C4-2B (cell line): ENCODE results near the gene USP34.

ENCODE experiments used
- H3K27ac ChIP-seq: fragments of 450-650 bp; 2 replicates; pipeline ENCODE4 v1.5.1; 2017
- ZFX ChIP-seq: fragments of 450-650 bp; IDR thresholded peaks from 2 replicates; pipeline ENCODE4 v1.6.1; 2017
- TF ChIP-seq, protein P1 (sequence below): fragments of 450-650 bp; conservative IDR thresholded peaks from 2 replicates; pipeline ENCODE4 v1.5.1; 2017; ENCODE audit warnings: mild to moderate bottlenecking

The USP34 gene

DNA sequence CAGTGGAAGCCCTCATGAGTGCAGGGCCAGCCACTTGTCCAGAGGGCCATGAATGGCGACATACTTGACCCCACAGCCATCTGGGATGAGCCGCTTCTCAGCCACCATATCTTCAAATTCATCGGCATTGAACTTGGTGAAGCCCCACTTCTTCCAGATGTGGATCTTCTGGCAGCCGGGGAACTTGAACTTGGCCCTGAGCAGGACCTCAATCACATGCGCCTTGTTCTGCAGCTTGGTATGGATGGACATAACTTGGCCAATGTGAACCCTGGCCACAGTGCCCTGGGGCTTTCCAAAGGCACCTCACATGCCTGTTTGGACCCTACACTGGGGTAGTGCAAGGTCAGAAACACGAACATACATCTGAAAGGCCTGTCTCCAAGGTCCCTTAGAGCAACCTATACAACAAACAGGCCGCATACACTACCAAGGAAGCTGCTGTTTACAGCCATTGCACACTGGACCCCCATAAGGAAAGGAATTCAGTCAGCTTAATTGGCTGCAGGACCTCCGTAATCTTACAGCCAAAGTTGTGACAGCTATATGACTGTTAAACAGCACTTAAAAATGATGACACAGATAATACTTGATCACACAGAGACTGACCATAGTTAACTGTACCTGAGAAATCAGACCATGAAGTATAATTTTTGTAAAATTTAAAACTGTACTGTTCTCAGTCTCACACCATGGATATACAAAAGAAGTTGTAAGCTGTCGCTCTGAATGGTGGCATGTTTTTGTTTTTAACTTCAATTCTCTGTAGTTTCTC is 53.8 kb downstream of the USP34 start:
- TF ChIP-seq, protein P1, sequence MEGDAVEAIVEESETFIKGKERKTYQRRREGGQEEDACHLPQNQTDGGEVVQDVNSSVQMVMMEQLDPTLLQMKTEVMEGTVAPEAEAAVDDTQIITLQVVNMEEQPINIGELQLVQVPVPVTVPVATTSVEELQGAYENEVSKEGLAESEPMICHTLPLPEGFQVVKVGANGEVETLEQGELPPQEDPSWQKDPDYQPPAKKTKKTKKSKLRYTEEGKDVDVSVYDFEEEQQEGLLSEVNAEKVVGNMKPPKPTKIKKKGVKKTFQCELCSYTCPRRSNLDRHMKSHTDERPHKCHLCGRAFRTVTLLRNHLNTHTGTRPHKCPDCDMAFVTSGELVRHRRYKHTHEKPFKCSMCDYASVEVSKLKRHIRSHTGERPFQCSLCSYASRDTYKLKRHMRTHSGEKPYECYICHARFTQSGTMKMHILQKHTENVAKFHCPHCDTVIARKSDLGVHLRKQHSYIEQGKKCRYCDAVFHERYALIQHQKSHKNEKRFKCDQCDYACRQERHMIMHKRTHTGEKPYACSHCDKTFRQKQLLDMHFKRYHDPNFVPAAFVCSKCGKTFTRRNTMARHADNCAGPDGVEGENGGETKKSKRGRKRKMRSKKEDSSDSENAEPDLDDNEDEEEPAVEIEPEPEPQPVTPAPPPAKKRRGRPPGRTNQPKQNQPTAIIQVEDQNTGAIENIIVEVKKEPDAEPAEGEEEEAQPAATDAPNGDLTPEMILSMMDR: no peak
- no peak for TF ChIP-seq ZFX
- no peak overlapping the region for H3K27ac ChIP-seq

DNA sequence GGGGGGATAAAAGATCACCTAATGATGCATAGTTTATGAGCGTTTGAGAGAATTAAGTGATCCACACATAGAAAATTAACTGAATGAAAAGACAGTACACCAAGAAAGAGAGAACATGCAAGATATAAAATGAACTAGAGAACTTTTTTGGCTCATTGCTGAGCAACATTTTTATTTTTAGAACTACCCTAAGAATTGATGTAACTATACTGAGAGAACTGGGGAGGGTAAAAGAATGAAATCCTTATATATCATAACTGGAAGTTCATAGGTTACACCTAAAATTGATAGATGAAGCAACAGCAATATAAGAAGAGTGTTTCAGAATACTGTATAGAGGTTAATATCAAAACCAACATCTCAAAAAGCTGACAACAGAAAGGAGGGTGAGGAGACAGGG is 55.6 kb downstream of the USP34 start:
- H3K27ac ChIP-seq: no peak overlapping the region
- TF ChIP-seq, protein P1: no peak
- no peak for TF ChIP-seq ZFX

GRCh38 chr2:61414674-61415073 is 56.2 kb downstream of the USP34 start:
- TF ChIP-seq, protein P1: no peak
- TF ChIP-seq ZFX: no peak
- H3K27ac ChIP-seq: no peak overlapping the region

- TF ChIP-seq, protein P1: no peak
- TF ChIP-seq ZFX: no peak
- H3K27ac ChIP-seq: no peak overlapping the region
Observed at GRCh38 chr2:61411109-61411508, 59.8 kb downstream of the USP34 start.

DNA sequence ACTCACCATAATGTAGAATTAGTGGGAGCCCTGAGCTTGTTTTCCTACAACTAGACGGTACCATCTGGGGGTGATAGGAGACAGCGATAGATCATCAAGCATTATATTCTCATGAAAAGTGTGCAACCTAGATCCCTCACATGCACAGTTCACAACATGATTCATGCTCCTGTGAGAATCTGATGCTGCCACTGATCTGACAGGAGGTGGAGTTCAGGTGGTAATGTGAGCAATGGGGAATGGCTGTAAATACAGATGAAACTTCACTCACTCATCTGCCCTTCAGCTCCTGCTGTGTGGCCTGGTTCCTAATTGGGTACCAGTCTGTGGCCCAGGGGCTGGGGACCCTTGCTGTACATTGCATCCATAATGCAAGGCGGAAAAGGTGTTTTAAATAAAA is 60.7 kb downstream of the USP34 start:
- no peak overlapping the region for H3K27ac ChIP-seq
- TF ChIP-seq ZFX: no peak
- TF ChIP-seq, protein P1: no peak

- TF ChIP-seq, protein P1: no peak
- no peak for TF ChIP-seq ZFX
- no peak overlapping the region for H3K27ac ChIP-seq
Observed at GRCh38 chr2:61405813-61406212, 65.1 kb downstream of the USP34 start.

DNA sequence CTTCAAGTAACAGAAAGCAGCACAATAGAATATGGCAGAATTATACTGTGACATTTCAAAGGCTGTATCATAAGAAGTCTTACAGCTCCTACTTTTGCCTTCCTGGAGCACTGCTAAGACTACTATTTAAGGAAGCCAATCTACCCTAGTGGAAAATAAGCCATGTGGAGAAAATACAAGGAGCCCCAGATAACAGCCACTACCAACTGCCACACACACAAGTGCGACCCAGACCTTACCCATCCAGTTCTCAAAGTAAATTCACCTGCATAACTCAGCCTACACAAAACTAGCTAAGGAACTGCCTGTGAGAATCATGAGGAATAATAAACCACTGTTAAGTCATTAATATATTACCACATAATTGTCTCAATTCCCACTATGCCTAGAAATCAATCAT is 66.4 kb downstream of the USP34 start:
- TF ChIP-seq, protein P1: no peak
- TF ChIP-seq ZFX: no peak
- H3K27ac ChIP-seq: no peak overlapping the region
